Measurements from ENCODE around the gene PTPRG. TPM values are rescaled to one million over a fixed set of nuclear protein-coding genes. Genes with fewer than 3 reads are reported as not detected.

Gene PTPRG
- total RNA-seq, 1 donor: 41.0 TPM

- TF ChIP-seq, protein P1, sequence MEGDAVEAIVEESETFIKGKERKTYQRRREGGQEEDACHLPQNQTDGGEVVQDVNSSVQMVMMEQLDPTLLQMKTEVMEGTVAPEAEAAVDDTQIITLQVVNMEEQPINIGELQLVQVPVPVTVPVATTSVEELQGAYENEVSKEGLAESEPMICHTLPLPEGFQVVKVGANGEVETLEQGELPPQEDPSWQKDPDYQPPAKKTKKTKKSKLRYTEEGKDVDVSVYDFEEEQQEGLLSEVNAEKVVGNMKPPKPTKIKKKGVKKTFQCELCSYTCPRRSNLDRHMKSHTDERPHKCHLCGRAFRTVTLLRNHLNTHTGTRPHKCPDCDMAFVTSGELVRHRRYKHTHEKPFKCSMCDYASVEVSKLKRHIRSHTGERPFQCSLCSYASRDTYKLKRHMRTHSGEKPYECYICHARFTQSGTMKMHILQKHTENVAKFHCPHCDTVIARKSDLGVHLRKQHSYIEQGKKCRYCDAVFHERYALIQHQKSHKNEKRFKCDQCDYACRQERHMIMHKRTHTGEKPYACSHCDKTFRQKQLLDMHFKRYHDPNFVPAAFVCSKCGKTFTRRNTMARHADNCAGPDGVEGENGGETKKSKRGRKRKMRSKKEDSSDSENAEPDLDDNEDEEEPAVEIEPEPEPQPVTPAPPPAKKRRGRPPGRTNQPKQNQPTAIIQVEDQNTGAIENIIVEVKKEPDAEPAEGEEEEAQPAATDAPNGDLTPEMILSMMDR (IDR thresholded peaks at IDR 0.05; ENCODE audit: insufficient read depth, low read depth, low read length): no peak
- DNase-seq (ENCODE audit: low read depth): no peak
- H3K4me3 ChIP-seq (ENCODE audit: low read depth, low read length): no peak overlapping the region
These were observed 247.6 kb downstream of the PTPRG start for GRCh38 chr3:61808999-61809398.

DNA sequence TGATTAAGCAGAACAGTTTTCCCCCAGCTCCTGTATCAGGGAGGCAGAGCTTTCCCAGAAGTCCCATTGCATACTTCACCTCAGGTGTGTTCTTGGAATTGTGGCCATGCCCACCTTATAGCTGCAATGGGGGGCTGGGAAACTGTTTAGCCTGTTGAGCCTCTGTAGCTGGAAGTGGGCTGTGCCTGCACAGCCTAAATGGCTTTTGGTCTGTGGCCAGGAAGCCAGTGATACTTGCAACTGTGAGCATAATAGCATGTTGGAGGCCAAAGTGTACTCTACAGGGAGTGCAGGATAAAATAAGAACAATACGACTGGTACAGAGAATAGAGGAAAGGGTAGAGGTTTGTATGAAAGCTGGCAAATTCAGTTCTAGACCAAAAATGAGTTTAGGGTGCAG is 248.5 kb downstream of the PTPRG start:
- DNase-seq (ENCODE audit: low read depth): no peak
- H3K4me3 ChIP-seq (ENCODE audit: low read depth, low read length): no peak overlapping the region
- TF ChIP-seq, protein P1 (IDR thresholded peaks at IDR 0.05; ENCODE audit: insufficient read depth, low read depth, low read length): no peak

GRCh38 chr3:61810953-61811497 is 249.7 kb downstream of the PTPRG start:
- TF ChIP-seq, protein P1 (IDR thresholded peaks at IDR 0.05; ENCODE audit: insufficient read depth, low read depth, low read length): no peak

DNA sequence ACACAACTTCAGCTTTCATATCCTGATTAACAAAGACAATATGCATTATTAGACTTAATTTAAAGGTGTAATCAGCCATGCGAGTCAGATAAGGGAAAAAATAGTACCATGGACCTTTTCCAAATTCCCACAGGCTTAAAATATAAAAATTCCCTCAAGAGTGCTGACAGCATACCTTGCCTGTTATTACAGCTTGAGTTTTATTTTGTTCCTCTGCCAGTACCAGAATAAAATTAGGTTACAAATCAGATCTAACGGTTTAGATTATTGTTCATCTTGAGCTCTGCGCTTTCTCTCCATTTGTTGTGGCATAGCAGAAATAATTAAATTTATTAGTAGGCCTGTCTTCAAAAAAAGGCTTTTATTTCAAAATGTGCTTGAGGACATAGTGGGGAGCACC is 250.3 kb downstream of the PTPRG start:
- TF ChIP-seq, protein P1 (IDR thresholded peaks at IDR 0.05; ENCODE audit: insufficient read depth, low read depth, low read length): no peak
- DNase-seq (ENCODE audit: low read depth): no peak
- H3K4me3 ChIP-seq (ENCODE audit: low read depth, low read length): no peak overlapping the region

More at GRCh38 chr3:61810953-61811497, 249.7 kb downstream of the PTPRG start:
- no peak overlapping the region for H3K4me3 ChIP-seq (ENCODE audit: low read depth, low read length)
- no peak for DNase-seq (ENCODE audit: low read depth)

GRCh38 chr3:61812085-61812484 is 250.7 kb downstream of the PTPRG start:
- no peak overlapping the region for H3K4me3 ChIP-seq (ENCODE audit: low read depth, low read length)
- TF ChIP-seq, protein P1 (IDR thresholded peaks at IDR 0.05; ENCODE audit: insufficient read depth, low read depth, low read length): no peak
- no peak for DNase-seq (ENCODE audit: low read depth)

DNA sequence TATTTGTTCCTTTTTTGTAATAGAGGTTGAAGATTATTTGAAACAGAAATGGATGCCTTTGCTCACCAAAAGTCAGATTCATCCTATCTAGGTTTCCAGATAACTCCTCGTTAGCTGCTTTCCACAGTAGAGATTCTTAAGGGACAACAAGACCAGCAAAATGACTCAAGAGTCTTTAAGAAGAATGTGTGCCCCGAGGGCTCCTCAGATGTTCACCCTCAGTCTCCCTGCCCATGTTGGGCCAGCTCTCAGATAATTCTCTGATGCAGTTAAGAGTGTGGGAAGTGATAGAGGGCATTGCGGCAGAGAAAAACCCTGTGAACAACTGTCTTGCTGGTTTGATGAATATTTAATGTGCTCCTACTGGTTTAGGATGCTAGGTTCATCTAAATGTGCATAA is 251.1 kb downstream of the PTPRG start:
- DNase-seq (ENCODE audit: low read depth): no peak
- H3K4me3 ChIP-seq (ENCODE audit: low read depth, low read length): no peak overlapping the region
- TF ChIP-seq, protein P1 (IDR thresholded peaks at IDR 0.05; ENCODE audit: insufficient read depth, low read depth, low read length): no peak

DNA sequence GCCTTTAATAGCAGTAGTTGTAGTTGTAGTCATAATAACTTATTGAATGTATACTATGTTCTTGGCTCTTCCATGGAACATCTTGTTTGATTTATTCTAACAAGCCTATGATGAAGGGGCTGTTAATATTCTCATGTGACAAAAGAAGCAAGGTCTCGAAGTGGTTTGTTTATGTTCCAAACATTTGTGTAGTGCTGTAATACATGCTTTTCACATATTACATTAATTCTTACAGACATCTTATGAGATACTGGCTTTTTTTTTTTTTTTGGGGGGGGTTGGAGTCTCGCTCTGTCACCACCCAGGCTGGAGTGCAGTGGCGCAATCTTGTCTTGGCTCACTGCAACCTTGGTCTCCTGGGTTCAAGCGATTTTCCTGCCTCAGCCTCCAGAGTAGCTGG is 252.3 kb downstream of the PTPRG start:
- H3K4me3 ChIP-seq (ENCODE audit: low read depth, low read length): no peak overlapping the region
- TF ChIP-seq, protein P1 (IDR thresholded peaks at IDR 0.05; ENCODE audit: insufficient read depth, low read depth, low read length): no peak
- DNase-seq (ENCODE audit: low read depth): no peak
